Muscle of leg (tissue), 11 donors: ENCODE measurements around the gene PSAP. TPM values are rescaled to one million over a fixed set of nuclear protein-coding genes. Genes with fewer than 3 reads are reported as not detected.
A peak's percentile ranks its signal among the peaks of the same experiment; 100 is the strongest.

Source experiments
- DNase-seq: peaks from one replicate; pipeline ENCODE4 v3.0.0; 2013
- H3K27ac ChIP-seq: one replicate; pipeline ENCODE4 v1.5.1; 2013; ENCODE audit warnings: mild to moderate bottlenecking, low read length, control low read depth
- H3K27me3 ChIP-seq: one replicate; pipeline ENCODE4 v1.6.1; 2013; ENCODE audit warnings: low read length; ENCODE audit not compliant: control insufficient read depth, insufficient read depth
- H3K36me3 ChIP-seq: one replicate; pipeline ENCODE4 v1.6.1; 2013; ENCODE audit warnings: low read length; ENCODE audit not compliant: control insufficient read depth, insufficient read depth
- H3K4me1 ChIP-seq: one replicate; pipeline ENCODE4 v1.6.1; 2013; ENCODE audit warnings: low read length; ENCODE audit not compliant: control insufficient read depth, insufficient read depth
- H3K4me3 ChIP-seq: one replicate; pipeline ENCODE4 v1.5.1; 2013; ENCODE audit warnings: low read length, control low read depth
- H3K9me3 ChIP-seq: replicated peaks from 2 replicates; pipeline ENCODE4 v1.6.1; 2013; ENCODE audit warnings: low read depth, low read length; ENCODE audit not compliant: control insufficient read depth
- WGBS: methylation state at CpG from one replicate; pipeline ENCODE4 v1.1.5; 2013; ENCODE audit warnings: missing lambda C conversion rate; ENCODE audit not compliant: insufficient coverage; 5-methylcytosine and 5-hydroxymethylcytosine counted together
- polyA plus RNA-seq, 8 donors: library from polyadenylated mRNA; unstranded; fragments of 120-200 nt; gene quantifications; one replicate each; pipeline versions ENCODE4 v1.2.1 to v1.2.3, GENCODE V29; 2013; ENCODE audit warnings: inconsistent platforms in 1 of 8, low replicate concordance in 1 of 8; ENCODE audit not compliant: insufficient read length in 8 of 8, insufficient read depth in 1 of 8
- total RNA-seq: library from RNA; stranded (reverse); fragments of 120-200 nt; gene quantifications from one replicate; pipeline ENCODE4 v1.2.4, GENCODE V29; 2013

The PSAP gene
- total and polyA plus RNA-seq, 9 donors, result 414 to 581 (median 478) TPM

DNA sequence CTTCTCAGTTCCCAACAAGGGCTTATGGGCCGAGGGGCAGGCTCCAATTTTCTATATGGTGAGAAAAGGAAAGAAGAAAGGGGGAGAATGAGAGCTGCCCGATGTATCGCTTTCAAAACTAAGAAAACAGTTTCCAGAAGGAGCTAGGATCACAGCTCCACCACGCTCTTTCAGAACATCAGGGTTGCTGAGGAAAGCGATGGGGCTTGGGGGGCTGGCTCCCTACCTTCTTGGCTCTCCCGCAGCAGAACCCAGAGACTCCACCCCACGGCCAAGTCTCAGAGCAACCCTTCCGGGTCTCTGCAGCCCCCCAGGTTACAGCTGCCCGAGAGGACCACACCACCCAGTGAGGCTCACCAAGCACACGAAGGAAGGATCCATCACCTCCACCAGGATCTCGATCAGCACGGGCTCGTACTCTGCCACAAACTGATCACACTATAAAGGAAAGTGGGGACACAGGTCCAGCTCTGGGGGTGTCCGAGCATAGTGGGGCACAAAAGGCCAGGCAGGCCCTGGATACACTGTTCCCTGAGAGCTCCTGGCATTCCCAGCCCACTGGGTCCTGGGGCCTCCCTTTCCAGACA lies 32.3 kb downstream of the PSAP start:
- 89% methylated on average over 10 of the region's 14 CpGs for WGBS
- Histone ChIP-seq H3K4me1 (peaks cover 17% of the 10 kb centered on the region), H3K27ac (no peak overlapping the region)

DNA sequence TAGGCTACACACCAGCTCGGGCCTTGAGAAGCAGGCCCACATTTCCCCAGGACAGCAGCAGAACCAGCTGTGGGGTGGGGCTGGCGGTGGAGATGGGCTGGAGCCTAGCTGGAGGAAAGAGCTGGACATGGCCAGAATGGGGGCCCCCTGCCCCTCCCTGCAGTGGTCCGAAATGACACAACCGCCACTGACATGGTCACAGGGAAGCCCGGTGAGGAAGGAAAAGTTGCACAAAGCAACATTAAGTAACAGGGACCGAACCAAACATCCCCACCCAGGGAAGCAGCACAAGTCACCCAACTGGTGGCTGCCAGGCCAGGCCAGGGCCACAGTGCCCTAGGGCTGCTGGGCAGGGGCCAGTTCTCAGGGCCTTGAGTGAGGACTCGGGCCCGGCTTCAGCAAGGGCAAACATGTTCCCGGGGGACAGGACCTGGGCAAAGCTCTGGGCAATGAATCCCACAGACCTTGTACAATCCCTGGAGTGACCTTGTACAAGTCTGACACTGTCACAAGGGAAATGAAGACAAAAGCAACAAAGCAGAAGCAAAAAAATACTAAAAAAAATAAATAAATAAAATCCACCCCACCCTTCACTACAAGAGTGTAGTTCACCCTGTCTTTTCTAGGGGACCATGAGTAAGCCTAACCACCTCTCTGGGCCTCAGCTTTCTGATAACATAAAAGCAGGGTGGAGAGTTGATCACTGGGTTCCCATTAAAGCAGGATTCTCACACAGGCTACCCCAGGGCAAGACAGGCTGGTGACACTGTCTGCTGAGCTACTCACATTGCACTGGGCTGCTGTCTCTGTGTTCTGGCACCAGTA lies 33.0 kb downstream of the PSAP start:
- peaks cover 91% of the 10 kb centered on the region for H3K36me3 ChIP-seq
- no peak overlapping the region for H3K4me3 ChIP-seq
- no peaks in the 10 kb centered on the region for H3K27me3 ChIP-seq
- H3K4me1 ChIP-seq, result peaks cover 17% of the 10 kb centered on the region
- DNase-seq, result no peak
- 75% methylated on average over 5 of the region's 9 CpGs for WGBS
- no peak overlapping the region for H3K27ac ChIP-seq
- no peaks in the 10 kb centered on the region for H3K9me3 ChIP-seq

More for the DNA sequence above, 32.3 kb downstream of the PSAP start:
- Histone ChIP-seq H3K36me3 (peaks cover 93% of the 10 kb centered on the region), H3K4me3 (no peak overlapping the region), H3K9me3 (no peaks in the 10 kb centered on the region), H3K27me3 (no peaks in the 10 kb centered on the region)
- no peak for DNase-seq

DNA sequence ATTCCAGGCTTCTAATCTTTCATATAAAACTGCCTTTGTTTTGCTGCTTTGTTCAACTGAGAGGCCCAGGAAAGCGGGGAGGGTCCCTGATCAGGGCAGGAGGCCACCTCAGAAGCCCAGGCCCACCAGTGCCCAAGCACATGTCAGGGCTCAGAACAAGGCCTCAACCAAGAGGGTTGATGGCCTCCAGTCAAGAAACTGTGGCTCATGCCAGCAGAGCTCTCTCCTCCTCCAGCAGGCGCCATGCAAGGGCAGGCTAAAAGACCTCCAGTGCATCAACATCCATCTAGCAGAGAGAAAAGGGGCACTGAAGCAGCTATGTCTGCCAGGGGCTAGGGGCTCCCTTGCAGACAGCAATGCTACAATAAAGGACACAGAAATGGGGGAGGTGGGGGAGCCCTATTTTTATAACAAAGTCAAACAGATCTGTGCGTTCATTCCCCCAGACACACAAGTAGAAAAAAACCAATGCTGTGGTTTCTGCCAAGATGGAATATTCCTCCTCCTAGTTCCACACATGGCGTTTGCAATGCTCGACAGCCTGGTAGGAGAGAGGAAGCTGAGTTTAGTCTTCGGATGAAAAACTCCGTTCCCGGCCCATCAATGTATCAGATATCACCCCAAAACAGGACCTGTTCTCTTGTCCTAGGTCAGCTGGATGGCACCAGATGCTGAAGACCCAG lies 34.0 kb downstream of the PSAP start:
- 92% methylated on average over 2 of the region's 8 CpGs for WGBS
- H3K9me3 ChIP-seq, result no peaks in the 10 kb centered on the region
- H3K4me1 ChIP-seq, result peaks cover 17% of the 10 kb centered on the region
- no peak for DNase-seq
- H3K27ac ChIP-seq, result peak overlapping the region; percentile 20
- H3K4me3 ChIP-seq, result no peak overlapping the region
- peaks cover 83% of the 10 kb centered on the region for H3K36me3 ChIP-seq
- no peaks in the 10 kb centered on the region for H3K27me3 ChIP-seq

DNA sequence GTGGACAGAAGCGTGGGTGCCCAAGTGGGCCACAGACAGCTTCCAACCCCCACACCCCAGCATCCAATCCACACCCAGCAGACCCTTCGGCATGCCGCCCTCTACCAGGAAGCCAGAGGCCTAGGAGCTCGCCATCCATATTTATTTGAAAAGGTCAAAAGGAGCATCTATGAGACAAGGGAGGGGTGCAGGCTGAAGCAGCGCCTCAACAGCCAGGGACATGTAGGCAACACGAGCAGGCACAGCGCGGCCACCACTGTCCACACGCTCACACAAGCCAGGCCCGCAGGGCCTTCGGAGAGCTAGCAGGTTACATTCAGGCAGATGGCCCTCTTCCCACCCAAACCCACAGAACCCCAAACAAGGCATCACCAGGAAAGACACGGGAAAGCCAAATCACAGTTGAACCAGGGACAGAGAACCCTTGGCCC lies 34.6 kb downstream of the PSAP start:
- no peak overlapping the region for H3K27ac ChIP-seq
- WGBS, result 95% methylated on average over 10 of the region's 12 CpGs

DNA sequence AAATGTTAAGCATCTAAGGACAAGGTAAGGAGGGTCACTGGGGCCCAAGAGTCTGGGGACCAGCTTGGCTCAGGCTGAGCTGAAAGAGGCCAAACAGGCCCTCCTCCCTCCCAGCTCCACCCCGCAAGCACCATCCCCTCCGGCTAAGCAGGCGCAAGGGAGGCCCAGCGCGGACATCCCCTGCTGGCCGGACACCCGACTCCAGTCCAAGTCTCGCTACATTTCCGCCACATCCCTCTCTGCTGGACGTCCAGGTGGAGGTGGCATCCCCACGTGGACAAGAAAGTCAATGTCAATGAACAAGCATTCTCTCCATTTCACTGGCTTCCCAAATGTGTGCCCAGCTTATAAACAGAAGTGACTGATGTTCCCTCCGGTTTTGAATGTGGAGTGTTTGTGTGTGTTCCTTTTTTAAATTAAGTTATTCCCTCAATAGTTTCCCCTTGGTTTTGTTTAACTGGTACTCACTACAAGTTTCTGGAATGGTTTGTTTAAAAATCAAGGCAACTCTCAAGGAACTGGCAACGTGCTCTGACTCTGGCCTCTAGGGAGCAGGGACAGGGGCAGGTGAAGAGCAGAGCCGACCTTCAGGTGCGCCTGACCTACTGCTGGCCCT lies 35.4 kb downstream of the PSAP start:
- H3K4me1 ChIP-seq, result peaks cover 17% of the 10 kb centered on the region
- no peak for DNase-seq
- H3K36me3 ChIP-seq, result peaks cover 68% of the 10 kb centered on the region
- no peaks in the 10 kb centered on the region for H3K27me3 ChIP-seq
- H3K4me3 ChIP-seq, result no peak overlapping the region
- no peak overlapping the region for H3K27ac ChIP-seq
- H3K9me3 ChIP-seq, result no peaks in the 10 kb centered on the region
- 77% methylated on average over 4 of the region's 15 CpGs for WGBS

More for the DNA sequence above, 34.6 kb downstream of the PSAP start:
- Histone ChIP-seq H3K36me3 (peaks cover 77% of the 10 kb centered on the region), H3K4me3 (no peak overlapping the region), H3K27me3 (no peaks in the 10 kb centered on the region), H3K4me1 (peaks cover 17% of the 10 kb centered on the region), H3K9me3 (no peaks in the 10 kb centered on the region)
- DNase-seq, result no peak

GRCh38 chr10:71814922-71815411 lies 36.1 kb downstream of the PSAP start:
- WGBS, result 87% methylated on average over 17 of the region's 26 CpGs
- no peak overlapping the region for H3K4me3 ChIP-seq
- no peaks in the 10 kb centered on the region for H3K27me3 ChIP-seq
- no peak overlapping the region for H3K27ac ChIP-seq
- DNase-seq, result no peak
- peaks cover 17% of the 10 kb centered on the region for H3K4me1 ChIP-seq
- no peaks in the 10 kb centered on the region for H3K9me3 ChIP-seq
- H3K36me3 ChIP-seq, result peaks cover 63% of the 10 kb centered on the region

- peaks cover 16% of the 10 kb centered on the region for H3K4me1 ChIP-seq
- no peaks in the 10 kb centered on the region for H3K9me3 ChIP-seq
- H3K4me3 ChIP-seq, result no peak overlapping the region
- H3K36me3 ChIP-seq, result peaks cover 43% of the 10 kb centered on the region
- no peak overlapping the region for H3K27ac ChIP-seq
- no peak for DNase-seq
- 65% methylated on average over 6 of the region's 11 CpGs for WGBS
- no peaks in the 10 kb centered on the region for H3K27me3 ChIP-seq
These were observed 38.0 kb downstream of the PSAP start for GRCh38 chr10:71812913-71813590.

GRCh38 chr10:71812016-71812912 lies 38.8 kb downstream of the PSAP start:
- 44% methylated on average over 19 of the region's 22 CpGs for WGBS
- H3K4me3 ChIP-seq, result no peak overlapping the region
- DNase-seq, result peak; percentile 44
- H3K27me3 ChIP-seq, result peaks cover under 1% of the 10 kb centered on the region
- no peak overlapping the region for H3K27ac ChIP-seq
- peaks cover 8% of the 10 kb centered on the region for H3K4me1 ChIP-seq
- H3K9me3 ChIP-seq, result no peaks in the 10 kb centered on the region
- peaks cover 36% of the 10 kb centered on the region for H3K36me3 ChIP-seq

- no peak for DNase-seq
- Histone ChIP-seq H3K9me3 (no peaks in the 10 kb centered on the region), H3K27me3 (peaks cover 2% of the 10 kb centered on the region), H3K4me3 (no peak overlapping the region), H3K36me3 (peaks cover 26% of the 10 kb centered on the region), H3K27ac (no peak overlapping the region), H3K4me1 (no peaks in the 10 kb centered on the region)
- 88% methylated on average over 18 of the region's 19 CpGs for WGBS
These were observed 39.7 kb downstream of the PSAP start for GRCh38 chr10:71811351-71811750.
